ENCODE measurements around the gene TPM2. TPM values are rescaled to one million over a fixed set of nuclear protein-coding genes. Genes with fewer than 3 reads are reported as not detected.

Gene TPM2
- total RNA-seq, 1 experiment from 2014 or later: 793 TPM

DNA sequence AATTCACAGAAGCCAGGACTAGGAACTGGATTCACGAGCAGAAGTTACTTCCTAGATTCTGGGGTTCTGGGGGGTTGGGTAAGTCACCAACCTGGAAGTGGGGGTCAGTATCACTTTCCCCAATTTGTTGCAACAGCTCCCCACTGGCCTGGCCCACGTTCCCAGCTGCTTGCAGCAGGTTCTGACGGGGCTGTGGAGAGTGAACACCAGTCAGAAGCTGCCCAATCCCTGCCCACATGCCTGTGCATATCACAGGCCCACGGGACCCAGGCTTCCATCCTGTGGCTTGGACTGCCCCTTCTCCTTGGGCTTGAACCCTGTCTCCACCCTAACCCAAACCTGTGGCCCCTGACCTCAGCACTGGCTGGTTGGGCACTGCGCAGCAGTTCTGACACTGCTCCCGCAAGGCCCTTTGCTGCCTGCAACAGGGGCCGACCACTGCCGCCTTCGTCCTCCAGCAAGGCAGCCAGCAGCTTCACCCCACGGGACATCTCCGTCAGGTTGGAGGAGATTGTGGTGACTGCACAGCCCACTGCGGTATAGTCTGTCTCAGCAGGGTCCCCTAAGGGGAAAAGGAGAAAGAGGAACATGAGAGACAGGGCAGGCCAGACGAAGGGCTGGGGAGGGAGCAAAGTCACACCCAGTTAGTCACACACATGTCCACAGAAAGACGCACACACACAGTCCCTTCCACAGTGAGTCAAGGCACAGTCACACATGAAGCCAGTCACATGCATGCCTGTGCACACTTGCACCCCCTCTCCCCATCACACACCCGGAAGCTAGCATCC lies 29.2 kb upstream of the TPM2 start:
- no peak for DNase-seq (ENCODE audit: low read depth)

DNA sequence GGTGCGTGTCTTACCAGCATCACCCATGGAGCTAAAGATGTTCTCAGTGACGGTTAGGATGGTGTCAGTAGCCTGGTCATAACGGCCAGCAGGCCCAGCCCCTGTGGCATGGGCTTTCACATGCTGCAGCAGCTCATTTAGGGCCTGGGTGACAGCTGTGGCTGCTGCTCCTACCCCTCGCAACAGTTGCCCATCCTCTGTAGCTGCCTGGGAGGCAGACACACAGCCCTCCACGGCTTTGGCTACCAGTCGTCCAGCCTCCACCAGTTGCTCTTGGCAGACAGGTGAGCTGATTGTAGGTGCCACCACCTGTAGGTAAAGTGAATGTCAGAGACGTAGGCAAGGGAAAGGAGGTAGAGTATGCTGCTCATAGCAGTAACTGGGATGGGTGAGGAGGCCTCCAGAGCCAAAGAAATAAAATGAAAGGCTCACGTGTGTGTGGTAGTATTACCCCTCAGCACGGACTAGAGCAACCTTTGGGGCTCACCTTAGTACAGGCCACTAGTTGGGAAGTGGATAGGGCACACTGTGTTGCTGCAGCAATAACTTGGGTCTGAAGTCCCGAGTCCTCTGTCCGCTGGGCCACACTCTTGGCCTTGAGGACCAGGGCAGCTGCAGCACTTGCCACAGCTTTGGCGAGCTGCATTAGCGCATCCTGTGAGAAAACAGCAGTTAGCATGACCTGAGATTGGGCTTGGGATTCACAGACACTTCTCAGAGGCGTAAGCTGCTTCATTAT lies 27.6 kb upstream of the TPM2 start:
- no peak for DNase-seq (ENCODE audit: low read depth)

DNA sequence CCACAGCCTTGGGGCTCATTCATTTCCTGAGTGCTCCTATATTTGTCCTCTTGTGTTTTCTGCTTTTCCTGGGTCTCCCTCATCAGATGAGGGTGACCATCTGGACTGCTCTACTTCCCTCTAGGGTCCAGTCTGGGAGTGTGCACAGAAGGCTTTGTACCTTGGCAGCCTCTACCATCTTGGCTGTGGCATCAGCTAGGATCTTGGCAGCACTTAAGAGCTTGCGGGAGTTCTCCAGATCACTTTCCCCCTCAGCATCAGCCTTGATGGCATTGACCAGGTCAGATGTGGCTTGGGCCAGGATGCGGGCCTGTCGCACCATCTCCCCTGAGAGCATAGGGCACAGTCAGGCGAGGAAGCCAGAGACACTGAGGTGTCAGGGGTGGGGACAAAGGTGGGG lies 26.5 kb upstream of the TPM2 start:
- no peak for DNase-seq (ENCODE audit: low read depth)

DNA sequence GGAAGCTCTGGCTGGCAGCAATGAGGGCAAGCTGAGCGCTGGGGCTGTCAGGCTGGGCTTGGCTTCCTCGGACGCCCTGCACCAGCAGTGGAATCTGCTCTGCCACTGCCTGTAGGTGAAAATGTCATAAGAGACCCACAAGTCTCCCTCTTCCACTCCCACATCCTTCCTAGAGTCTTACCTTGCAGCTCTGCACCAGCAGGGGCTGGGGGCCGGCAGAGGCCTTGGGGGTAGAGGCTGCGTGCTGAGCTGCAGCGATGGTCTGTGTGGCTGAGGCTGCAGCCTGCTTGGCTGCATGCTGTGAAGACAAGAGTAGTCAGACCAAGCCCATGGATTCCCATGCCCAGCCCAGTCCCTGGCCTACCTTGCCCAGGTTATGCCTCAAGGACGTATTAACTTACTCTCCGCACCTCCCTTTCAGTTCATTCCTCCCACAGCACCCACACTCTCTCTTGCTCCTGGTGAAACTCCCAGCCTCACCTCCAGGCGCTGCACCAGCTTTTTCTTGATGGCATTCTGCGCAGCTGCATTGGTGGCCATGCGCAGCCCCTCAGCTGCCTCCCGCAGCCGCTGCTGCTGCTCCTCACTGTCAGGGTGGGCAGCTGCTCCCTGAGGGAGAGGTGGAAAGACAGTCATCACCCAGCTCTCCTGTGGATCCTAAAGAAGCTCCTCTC lies 25.0 kb upstream of the TPM2 start:
- DNase-seq (ENCODE audit: low read depth): no peak

DNA sequence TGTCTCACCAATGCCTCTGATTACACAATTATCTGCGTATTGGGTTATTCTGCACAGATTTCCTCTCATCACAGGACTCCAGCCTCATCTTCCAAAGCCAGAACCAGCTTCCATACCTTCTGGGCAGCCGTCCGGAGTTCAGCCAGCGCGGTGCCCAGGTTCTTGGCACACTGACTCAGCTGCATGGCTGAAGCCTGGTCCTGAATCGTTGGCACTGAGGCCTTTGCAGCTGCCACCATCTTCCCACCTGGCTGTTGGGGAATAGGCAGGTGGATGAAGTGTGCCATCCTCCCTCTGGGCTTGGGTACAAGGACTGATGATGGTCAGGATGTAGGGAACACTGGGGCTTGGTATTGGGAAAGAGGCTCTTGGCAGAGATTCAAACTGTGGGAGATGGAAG lies 24.4 kb upstream of the TPM2 start:
- DNase-seq (ENCODE audit: low read depth): no peak

DNA sequence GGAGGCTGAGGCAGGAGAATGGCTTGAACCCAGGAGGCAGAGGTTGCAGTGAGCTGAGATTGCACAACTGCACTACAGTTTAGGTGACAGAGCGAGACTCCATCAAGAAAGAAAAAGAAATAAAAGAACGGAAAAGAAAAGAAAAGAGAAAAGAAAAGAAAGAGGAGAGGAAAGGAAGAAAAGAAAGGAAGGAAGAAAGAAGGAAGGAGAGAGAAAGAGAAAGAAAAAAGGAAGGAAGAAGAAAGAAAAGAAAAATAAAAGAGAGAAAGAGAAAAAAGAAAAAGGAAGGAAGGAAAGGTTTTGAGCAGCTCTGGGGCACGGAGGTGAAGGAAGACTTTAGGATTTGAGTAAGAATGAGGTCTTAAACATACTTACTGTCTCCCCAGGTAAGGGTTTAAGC lies 23.9 kb upstream of the TPM2 start:
- DNase-seq (ENCODE audit: low read depth): no peak

DNA sequence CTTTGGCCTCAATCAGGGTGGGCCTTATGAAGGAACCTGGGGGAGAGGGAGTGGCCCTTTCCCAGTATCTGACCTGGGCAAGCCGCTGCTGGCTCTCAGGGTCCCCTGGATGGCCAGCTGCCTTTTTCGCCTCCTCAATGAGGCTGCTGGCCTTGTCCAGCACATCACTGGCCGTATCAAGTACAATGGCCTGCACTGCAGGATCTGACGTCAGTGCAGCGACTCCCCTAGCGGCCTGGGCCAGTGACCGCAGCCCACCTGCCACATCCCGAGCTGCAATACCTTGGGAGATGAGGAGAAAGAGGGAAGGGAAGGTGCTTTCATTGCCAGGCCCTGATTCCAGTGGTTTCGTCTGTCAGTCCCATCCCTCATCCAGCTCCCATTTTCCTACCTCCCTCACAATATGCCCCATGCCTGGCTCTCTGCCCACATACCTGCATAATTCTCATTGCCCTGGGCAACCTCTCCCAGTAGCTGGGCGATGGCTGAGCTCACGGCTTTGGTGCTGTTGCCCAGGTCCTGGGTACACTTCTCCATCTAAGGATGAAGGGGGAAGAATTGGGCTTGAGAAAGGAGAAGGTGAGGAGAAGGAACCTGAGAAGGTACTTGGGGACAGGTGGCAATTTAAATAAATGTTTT lies 23.2 kb upstream of the TPM2 start:
- DNase-seq (ENCODE audit: low read depth): no peak

DNA sequence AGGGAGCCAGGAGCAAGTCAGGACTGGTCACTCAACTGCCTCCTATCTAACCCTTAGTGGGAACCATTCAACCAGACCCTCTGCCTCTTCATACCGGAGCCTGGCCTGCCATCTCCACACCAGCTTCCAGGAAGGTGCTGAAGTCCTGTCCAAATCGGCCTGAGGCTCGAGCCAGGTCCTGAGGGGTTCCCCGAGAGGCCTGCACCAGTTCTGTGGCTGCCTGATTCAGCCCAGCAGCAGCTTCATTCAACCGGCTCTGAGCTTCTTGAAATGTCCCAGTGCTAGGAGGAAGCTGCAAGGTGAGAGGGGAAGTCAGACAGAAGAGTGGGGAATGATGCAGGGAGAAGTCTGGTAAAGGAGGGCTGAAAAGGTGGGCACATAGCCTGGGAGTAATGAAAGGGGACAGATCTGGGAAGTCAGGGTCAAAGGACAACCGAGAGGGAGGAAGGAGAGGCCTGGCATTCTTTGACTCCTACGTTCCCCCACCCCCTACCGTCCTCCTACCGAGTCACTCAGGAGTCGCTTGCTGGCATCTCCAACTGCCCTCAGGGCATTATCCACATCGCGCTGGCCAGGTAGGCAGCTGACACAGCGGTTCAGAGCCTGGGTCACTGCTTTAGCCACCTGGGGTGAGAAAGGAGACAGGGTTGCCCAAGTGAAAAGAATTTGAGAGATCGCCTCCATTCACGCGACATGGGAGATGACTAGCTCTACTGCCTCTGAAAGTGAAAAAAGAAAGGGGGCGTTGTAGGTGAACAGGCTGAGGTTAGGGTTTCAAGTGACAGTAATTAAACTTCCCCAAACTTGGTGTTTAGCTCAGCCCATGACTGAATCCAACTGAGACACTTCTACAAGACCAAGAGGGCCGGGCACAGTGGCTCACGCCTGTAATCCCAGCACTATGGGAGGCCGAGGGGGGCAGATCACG lies 22.0 kb upstream of the TPM2 start:
- DNase-seq (ENCODE audit: low read depth): no peak

DNA sequence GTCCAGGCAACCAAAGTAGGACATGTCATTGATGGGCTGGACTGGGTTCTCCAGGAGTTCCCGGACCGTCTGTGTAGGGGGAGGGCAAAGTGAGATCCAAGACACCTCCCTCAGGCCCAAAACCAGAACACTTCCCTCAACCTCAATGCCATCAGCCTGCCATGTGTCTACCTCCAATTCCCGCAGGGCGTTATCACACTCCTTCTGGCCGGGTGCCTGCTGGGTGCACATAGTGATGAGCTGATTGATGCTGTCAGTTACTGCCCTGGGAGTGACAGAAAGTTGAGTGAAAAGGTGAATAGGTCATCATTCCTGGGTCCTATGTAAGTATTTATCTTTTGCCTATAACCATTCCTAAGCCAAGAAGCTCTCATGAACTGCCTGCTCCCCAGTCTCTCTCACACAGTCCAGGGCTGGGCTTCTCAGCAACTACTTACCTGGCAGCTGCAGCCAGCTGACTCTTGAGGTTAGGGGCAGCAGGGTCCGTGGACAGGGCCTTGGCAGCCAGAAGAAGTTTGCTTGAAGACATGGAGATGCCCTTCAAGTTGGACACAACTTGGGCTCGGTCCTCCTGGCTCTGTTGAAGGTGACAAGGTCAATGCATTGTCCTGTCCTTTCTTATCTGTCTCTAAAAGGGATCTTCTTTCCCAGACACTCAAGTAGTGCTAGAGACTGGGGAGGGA lies 21.2 kb upstream of the TPM2 start:
- no peak for DNase-seq (ENCODE audit: low read depth)

DNA sequence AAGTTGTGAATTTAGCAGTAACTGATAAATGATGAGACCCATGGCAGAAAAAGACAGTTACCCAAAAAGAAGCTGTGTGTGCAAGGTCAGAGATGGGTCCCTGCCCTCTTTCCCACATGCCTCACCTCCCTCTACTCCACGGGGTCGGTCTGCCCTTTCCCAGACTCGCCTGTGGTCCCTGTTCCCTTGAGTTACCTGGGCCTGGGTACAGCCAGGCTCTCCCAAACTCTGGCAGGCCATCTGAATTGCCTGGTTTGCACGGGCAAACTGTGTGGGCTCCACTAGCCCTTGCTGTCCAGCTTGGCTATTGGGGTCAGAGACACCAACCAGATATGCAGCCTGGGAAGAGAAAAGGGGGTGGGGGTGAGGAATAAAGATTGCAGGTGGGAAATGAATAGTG lies 18.4 kb upstream of the TPM2 start:
- DNase-seq (ENCODE audit: low read depth): no peak

DNA sequence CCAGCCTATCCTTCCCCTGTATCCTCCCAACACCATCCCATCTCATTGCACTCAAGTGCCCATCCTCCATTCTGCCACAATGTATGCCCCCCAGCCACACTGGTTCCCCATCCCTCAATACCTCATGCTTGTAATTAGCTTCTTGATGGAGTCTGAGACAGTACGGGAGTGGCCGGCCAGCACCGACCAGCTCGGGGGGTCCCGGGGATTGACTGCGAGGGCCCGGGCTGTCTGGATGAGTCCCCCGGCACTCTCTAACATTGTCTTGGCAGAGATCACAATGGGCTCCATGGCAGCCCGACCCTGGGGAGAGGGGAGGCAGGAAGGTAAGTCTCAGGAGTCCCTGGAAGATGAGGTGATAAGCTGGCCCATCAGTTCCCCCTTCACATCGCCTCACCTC lies 17.2 kb upstream of the TPM2 start:
- DNase-seq (ENCODE audit: low read depth): no peak

DNA sequence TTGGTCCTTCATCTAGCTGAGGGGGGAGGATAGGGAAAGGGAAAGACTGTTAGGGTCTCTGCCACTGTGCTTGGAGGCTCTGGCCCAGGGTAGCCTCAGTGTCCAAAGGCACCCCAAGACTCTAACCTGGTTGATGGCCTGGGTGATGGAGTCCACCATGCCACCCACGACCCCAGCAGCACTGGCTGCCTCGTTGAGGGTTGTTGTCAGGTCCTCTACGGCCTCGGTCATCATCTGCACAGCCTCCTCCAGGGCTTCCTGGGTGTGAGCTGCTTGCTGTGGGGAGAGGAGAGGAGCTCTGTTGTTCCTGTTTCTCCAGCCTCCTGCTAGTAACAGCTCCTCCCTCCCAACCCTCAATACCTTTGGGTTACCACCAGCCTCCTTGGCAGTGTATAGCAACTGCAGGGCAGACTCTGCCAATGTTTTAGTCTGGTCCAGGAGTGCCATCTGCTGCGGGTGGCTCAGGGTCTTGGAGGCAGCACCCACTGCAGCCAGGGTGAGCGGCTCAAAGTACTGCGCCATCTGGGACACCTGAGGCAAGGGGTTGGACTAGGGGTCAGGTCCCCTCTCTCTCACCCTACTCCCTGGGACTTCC lies 16.2 kb upstream of the TPM2 start:
- DNase-seq (ENCODE audit: low read depth): no peak

DNA sequence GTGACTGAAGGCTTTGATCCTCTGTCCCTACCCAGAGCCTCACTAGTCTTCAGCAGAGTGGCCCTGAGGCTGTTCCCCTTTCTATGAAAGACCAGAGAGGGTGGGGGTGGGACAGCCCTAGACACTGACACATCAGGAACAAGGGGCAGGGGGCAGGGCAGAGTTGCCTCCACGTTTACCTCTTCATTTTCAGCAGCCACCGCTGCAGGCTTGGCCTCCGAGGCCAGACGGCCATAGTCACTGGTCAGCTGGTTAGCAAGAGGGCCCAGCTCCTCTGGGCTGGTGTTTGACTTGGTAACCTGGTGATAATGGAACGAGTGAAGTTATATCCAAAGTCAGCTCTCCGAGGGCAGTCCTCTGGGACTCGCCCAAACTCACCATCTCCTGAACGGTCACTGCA lies 15.6 kb upstream of the TPM2 start:
- DNase-seq (ENCODE audit: low read depth): no peak

DNA sequence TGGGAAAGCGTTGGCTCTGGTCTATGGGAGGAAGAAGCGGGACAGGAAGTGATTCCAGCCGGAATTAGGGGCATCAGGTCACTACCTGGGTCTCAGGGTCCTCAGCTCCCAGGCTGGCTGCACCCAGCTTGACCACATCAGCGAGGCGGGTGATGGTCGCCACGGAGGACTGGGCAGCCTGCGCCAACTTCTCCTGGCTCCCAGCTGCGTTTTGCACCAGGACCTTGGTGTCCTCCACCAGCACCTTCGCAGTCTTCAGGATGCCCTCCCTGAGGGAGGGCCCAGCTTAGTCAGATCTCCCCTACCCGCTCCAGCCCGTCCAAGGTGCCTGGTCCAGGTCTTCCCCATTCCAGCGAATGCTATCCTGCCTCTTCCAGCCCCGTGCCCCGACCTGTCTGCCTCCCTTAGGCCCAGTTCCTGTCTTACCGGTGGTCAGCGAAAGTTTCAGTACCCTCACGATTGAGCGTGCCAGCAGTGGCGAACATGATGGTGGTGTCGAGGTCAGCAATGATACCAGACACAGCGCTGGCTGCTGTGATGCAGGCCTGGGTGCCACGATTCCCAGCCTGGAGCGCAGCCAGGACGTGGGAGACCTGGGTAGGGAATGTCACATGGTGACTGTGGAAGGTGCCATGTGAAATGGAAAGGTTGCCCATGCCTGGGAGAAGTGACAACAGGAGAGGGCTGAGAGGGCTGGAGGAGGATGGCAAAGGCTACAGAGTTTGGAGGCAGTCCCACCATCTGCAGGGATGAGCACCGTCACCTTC lies 14.4 kb upstream of the TPM2 start:
- no peak for DNase-seq (ENCODE audit: low read depth)

DNA sequence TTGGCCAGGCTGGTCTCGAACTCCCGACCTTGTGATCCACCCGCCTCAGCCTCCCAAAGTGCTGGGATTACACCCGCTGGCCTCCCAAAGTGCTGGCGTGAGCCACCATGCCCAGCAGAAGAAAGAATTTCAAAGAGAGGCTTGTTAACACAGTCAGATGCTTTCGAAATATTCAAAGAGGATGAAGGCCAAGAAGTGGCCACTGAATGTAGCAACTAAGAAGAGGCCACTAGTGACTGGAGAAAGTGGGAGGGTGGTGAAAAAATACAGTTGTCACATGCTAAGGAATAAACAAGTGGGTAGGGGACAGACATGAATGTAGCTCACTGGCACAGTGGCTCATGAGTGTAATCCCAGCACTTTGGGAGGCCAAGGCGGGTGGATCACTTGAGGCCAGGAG lies 13.0 kb upstream of the TPM2 start:
- no peak for DNase-seq (ENCODE audit: low read depth)

DNA sequence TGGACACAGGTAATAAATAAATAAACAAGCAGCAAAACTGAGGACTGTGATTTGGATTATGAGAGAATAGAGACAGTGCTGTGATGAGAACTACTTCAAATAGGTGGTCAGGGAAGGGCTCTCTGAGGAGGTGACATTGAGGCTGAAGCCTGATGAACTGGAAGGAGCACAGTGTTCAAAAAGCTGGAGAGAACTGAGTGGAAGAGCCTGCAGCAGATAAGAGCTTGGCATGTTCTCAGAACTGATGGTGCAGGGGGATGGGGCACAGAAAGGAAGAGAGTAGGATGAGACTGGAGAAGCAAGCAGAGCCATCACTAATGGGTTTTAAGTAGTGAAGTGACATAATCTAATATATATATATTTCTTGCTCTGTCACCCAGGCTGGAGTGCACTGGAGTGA lies 11.2 kb upstream of the TPM2 start:
- no peak for DNase-seq (ENCODE audit: low read depth)

DNA sequence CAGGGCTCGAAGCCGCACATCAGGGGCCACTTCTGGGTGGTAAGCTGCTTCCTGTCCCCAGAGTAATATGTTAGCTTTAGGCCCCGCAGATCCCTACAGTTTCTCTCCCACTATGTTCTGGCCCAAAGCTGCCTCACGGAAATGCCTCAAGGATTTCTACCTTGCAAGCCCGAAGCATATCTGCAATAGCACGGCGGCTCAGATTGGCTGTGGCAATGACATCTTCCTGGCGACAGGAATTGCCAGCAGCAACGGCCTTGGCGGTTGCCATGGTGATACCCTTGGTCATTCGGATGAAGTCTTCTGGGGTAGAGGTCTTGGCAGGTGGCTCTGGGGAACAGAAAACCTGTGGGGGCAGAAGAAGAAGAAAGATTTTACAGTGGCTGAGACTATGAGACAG lies 10.3 kb upstream of the TPM2 start:
- DNase-seq (ENCODE audit: low read depth): no peak

DNA sequence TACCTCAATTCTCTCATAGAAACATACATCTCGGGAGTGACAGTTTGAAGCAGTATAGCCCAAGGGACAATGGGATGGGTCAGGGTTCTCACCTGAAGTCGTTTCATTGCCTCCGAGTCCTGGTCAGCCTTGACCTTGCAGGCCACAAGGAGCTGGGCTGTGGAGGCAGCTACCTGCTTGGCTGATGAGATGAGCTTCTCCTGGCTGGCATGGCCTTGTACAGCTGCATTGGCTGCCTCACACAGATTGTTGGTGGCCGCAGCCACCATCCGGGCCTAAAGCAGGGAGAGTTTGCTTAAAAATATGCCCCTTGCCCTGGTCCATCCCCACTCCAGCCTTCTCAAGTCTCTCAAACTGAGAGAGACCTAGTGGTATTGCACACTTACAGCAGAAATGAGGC lies 8.5 kb upstream of the TPM2 start:
- DNase-seq (ENCODE audit: low read depth): no peak

DNA sequence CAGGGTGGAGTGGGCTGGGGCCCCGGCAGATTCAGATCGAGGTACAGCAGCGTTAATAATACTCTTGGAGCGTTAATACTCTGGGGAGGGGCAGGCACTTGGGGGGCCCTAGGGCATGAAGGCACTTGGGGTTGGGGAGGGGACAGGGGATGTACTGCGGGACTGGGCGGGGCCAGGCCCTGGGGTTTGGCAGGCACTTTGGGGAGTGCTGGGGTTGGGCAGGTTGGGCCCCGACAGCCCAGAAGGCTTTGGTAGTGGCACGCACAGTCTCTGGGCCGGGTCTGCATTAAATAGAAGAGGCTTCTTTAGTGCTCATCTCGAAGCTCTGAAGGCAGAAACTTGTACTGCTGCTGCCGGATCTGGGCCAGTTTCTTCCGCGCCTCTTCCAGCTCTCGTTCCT lies 7.8 kb upstream of the TPM2 start:
- DNase-seq (ENCODE audit: low read depth): no peak
